Measurements from ENCODE around the gene LMNA.

DNA sequence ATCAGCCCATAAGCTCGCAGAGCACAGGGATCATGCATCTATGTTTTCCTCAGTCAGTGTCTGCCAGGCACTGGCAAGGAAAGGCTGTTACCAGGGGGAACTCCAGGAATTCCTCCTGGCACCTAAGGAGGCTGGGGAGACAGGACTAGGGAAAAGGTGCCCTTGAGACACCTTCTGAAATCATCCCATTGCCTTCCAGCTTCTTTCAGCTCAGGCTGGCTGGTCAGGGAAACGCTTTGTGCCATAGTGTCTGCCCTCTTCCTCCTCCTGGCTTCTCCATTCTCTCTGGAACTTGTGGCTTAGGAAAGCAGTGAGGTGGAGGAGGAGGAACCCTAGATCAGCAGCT lies 13.8 kb downstream of the LMNA start:
- TF ChIP-seq EZH2 (IDR thresholded peaks at IDR 0.05; ENCODE audit: insufficient read depth, poor library complexity, severe bottlenecking) (no peak), EZH2phosphoT487 (IDR thresholded peaks at IDR 0.05; ENCODE audit: insufficient read depth, low read depth) (no peak)

All from GM23248 (cell line).